Kidney epithelial cell (primary cell): ENCODE results near the gene NTMT2. TPM values are rescaled to one million over a fixed set of nuclear protein-coding genes. Genes with fewer than 3 reads are reported as not detected.
A peak's percentile ranks its signal among the peaks of the same experiment; 100 is the strongest.

Experiments used
- DNase-seq: peaks from one replicate; pipeline ENCODE4 v3.0.0-alpha.2; 2010; ENCODE audit warnings: low read depth
- H3K27me3 ChIP-seq: 2 replicates; pipeline ENCODE4 v1.6.0; 2011; ENCODE audit warnings: low read length; ENCODE audit not compliant: control insufficient read depth, insufficient read depth
- H3K36me3 ChIP-seq: 2 replicates; pipeline ENCODE4 v1.5.1; 2011; ENCODE audit warnings: low read length; ENCODE audit not compliant: control insufficient read depth, insufficient read depth
- H3K4me3 ChIP-seq: 2 replicates; pipeline ENCODE4 v1.5.1; 2011; ENCODE audit warnings: low read depth, mild to moderate bottlenecking, control low read depth, low read length
- CTCF ChIP-seq: IDR thresholded peaks from 2 replicates; pipeline ENCODE4 v1.5.1; 2011; ENCODE audit warnings: mild to moderate bottlenecking, moderate library complexity, low read length, control low read depth, inconsistent platforms; ENCODE audit not compliant: insufficient read depth, poor library complexity, severe bottlenecking
- total RNA-seq: library from RNA; depleted of rRNA; stranded (reverse); fragments of >200 nt; gene quantifications from 2 replicates; pipeline ENCODE4 v1.2.3, GENCODE V29; 2015

The NTMT2 gene
- total RNA-seq, 1 donor from 2014 or later: not detected

GRCh38 chr1:170150921-170151320, 5.2 kb downstream of the NTMT2 start:
- TF ChIP-seq CTCF: no peak
- no peaks in the 10 kb centered on the region for H3K36me3 ChIP-seq

GRCh38 chr1:170153417-170153816, 7.7 kb downstream of the NTMT2 start:
- Histone ChIP-seq H3K36me3 (no peaks in the 10 kb centered on the region), H3K27me3 (no peaks in the 10 kb centered on the region), H3K4me3 (no peak overlapping the region)
- no peak for DNase-seq
- TF ChIP-seq CTCF: no peak

More at GRCh38 chr1:170150921-170151320, 5.2 kb downstream of the NTMT2 start:
- Histone ChIP-seq H3K4me3 (no peak overlapping the region), H3K27me3 (no peaks in the 10 kb centered on the region)
- DNase-seq: no peak

GRCh38 chr1:170155055-170155454, 9.3 kb downstream of the NTMT2 start:
- Histone ChIP-seq H3K4me3 (no peak overlapping the region), H3K36me3 (no peaks in the 10 kb centered on the region), H3K27me3 (no peaks in the 10 kb centered on the region)
- no peak for TF ChIP-seq CTCF
- no peak for DNase-seq

GRCh38 chr1:170156594-170156993, 10.8 kb downstream of the NTMT2 start:
- no peak for DNase-seq
- Histone ChIP-seq H3K4me3 (no peak overlapping the region), H3K36me3 (no peaks in the 10 kb centered on the region), H3K27me3 (no peaks in the 10 kb centered on the region)
- no peak for TF ChIP-seq CTCF

- Histone ChIP-seq H3K27me3 (no peaks in the 10 kb centered on the region), H3K4me3 (no peak overlapping the region), H3K36me3 (no peaks in the 10 kb centered on the region)
- no peak for TF ChIP-seq CTCF
- DNase-seq: no peak
These were observed 12.1 kb downstream of the NTMT2 start for GRCh38 chr1:170157820-170158219.

GRCh38 chr1:170162459-170163246, 16.9 kb downstream of the NTMT2 start:
- DNase-seq: peak; percentile 73
- Histone ChIP-seq H3K36me3 (no peaks in the 10 kb centered on the region), H3K4me3 (no peak overlapping the region), H3K27me3 (no peaks in the 10 kb centered on the region)
- no peak for TF ChIP-seq CTCF
